ENCODE results near the gene EFCAB3.

EFCAB3 gene

DNA sequence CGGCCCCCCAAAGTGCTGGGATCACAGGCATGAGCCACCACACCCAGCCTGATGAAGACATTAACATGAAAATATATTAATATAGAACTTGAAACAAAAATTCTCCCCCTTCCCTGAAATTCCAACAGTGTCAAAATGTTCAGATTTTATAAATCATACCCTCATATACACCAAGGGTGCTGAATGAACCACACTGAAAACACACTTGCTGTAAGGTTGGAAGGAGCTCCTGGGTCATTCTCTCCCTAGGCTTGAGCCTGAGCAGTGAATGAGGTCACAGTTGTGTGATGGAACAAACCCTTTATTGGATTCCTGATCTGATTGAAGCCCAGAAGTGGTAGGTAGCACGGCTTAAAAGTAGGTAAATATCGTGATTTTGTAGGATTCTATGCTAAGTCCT lies at the start of gene EFCAB3:
Gene EFCAB3, plus strand, starts transcription at position 301 of the 400 bp plus-strand sequence. CDS start 2,427 bp downstream, outside the sequence.
- no peak for DNase-seq (ENCODE audit: low read depth, low spot score)
- Histone ChIP-seq H3K9me3 (ENCODE audit: insufficient read depth, low read length) (no peaks in the 10 kb centered on the region), H3K36me3 (ENCODE audit: insufficient read depth, insufficient read length, low read length) (no peaks in the 10 kb centered on the region), H3K4me1 (ENCODE audit: insufficient read depth, insufficient read length) (peaks cover 3% of the 10 kb centered on the region), H3K27me3 (ENCODE audit: insufficient read depth, insufficient read length) (no peaks in the 10 kb centered on the region), H3K9ac (ENCODE audit: insufficient read length, low read depth) (no peak within 1 kb of the TSS), H3K4me3 (ENCODE audit: insufficient read length, low read depth) (no peak within 1 kb of the TSS)
- TF ChIP-seq ZNF274 (IDR thresholded peaks at IDR 0.05; ENCODE audit: low read depth, low read length) (no peak), YY1 (IDR thresholded peaks at IDR 0.05; ENCODE audit: insufficient read depth, insufficient read length) (no peak)

GRCh38 chr17:62336527-62336926 lies 43.8 kb upstream of the EFCAB3 start:
- TF ChIP-seq YY1 (IDR thresholded peaks at IDR 0.05; ENCODE audit: insufficient read depth, insufficient read length), result no peak
- no peak for TF ChIP-seq ZNF274 (IDR thresholded peaks at IDR 0.05; ENCODE audit: low read depth, low read length)
- no peak for TF ChIP-seq SUZ12 (IDR thresholded peaks at IDR 0.05; ENCODE audit: extremely low read depth, insufficient read depth, insufficient read length)
- Histone ChIP-seq H3K9me3 (ENCODE audit: insufficient read depth, low read length) (peaks cover 20% of the 10 kb centered on the region), H3K36me3 (ENCODE audit: insufficient read depth, insufficient read length, low read length) (no peaks in the 10 kb centered on the region), H3K27me3 (ENCODE audit: insufficient read depth, insufficient read length) (no peaks in the 10 kb centered on the region), H3K4me3 (ENCODE audit: insufficient read length, low read depth) (no peak overlapping the region), H3K9ac (ENCODE audit: insufficient read length, low read depth) (no peak overlapping the region), H3K4me1 (ENCODE audit: insufficient read depth, insufficient read length) (no peaks in the 10 kb centered on the region)
- no peak for DNase-seq (ENCODE audit: low read depth, low spot score)

- Histone ChIP-seq H3K9me3 (ENCODE audit: insufficient read depth, low read length) (no peaks in the 10 kb centered on the region; the same call in 1 of the 2 replicates), H3K4me1 (ENCODE audit: insufficient read depth, insufficient read length) (no peaks in the 10 kb centered on the region), H3K36me3 (ENCODE audit: insufficient read depth, insufficient read length, low read length) (no peaks in the 10 kb centered on the region), H3K9ac (ENCODE audit: insufficient read length, low read depth) (no peak overlapping the region), H3K27me3 (ENCODE audit: insufficient read depth, insufficient read length) (no peaks in the 10 kb centered on the region), H3K4me3 (ENCODE audit: insufficient read length, low read depth) (no peak overlapping the region)
- DNase-seq (ENCODE audit: low read depth, low spot score), result no peak
- TF ChIP-seq ZNF274 (IDR thresholded peaks at IDR 0.05; ENCODE audit: low read depth, low read length) (no peak), SUZ12 (IDR thresholded peaks at IDR 0.05; ENCODE audit: extremely low read depth, insufficient read depth, insufficient read length) (no peak), YY1 (IDR thresholded peaks at IDR 0.05; ENCODE audit: insufficient read depth, insufficient read length) (no peak)
These were observed 36.5 kb upstream of the EFCAB3 start for GRCh38 chr17:62343764-62344270.

DNA sequence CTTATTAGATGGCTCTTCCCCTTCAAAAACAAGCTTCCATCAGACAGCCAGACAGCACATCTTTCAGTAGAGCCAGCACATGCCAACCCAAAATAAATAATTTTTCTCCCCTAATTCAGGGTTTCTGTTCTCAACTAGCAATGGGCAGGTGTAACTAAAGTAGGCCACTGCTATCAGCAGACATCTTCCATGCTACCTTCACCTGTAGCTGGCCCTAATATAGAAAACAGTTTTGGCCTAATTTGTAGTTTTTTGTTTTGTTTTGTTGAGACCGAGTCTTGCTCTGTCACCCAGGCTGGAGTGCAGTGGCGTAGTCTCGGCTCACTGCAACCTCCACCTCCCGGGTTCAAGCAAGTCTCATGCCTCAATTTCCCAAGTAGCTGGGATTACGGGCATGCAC lies 29.2 kb upstream of the EFCAB3 start:
- H3K9me3 ChIP-seq (ENCODE audit: insufficient read depth, low read length), result no peaks in the 10 kb centered on the region
- no peak for DNase-seq (ENCODE audit: low read depth, low spot score)
- H3K4me1 ChIP-seq (ENCODE audit: insufficient read depth, insufficient read length), result no peaks in the 10 kb centered on the region
- H3K27me3 ChIP-seq (ENCODE audit: insufficient read depth, insufficient read length), result no peaks in the 10 kb centered on the region
- no peak overlapping the region for H3K4me3 ChIP-seq (ENCODE audit: insufficient read length, low read depth)
- TF ChIP-seq ZNF274 (IDR thresholded peaks at IDR 0.05; ENCODE audit: low read depth, low read length), result no peak
- TF ChIP-seq SUZ12 (IDR thresholded peaks at IDR 0.05; ENCODE audit: extremely low read depth, insufficient read depth, insufficient read length), result no peak
- no peak for TF ChIP-seq YY1 (IDR thresholded peaks at IDR 0.05; ENCODE audit: insufficient read depth, insufficient read length)
- no peak overlapping the region for H3K9ac ChIP-seq (ENCODE audit: insufficient read length, low read depth)
- H3K36me3 ChIP-seq (ENCODE audit: insufficient read depth, insufficient read length, low read length), result no peaks in the 10 kb centered on the region

DNA sequence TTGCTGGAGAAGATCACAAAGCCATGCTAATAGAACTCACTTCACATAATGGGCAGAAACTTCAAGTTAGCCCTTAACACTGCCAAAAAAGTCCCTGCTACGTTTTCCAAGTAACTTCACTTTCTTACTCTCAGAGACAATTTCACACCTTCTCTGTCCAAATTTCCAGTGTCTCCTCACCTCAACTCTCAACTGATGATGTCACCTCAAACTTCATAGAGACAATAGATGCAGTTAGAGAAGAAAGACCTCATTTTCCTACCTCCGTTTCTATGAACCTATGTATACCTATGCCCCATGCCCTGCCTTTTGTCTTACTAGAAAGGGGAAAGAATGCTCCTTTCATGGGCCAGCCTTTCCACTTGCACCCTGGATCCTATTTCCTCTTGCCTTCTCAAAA lies 14.2 kb upstream of the EFCAB3 start:
- Histone ChIP-seq H3K36me3 (ENCODE audit: insufficient read depth, insufficient read length, low read length) (no peaks in the 10 kb centered on the region), H3K4me3 (ENCODE audit: insufficient read length, low read depth) (no peak overlapping the region), H3K9me3 (ENCODE audit: insufficient read depth, low read length) (no peaks in the 10 kb centered on the region), H3K27me3 (ENCODE audit: insufficient read depth, insufficient read length) (no peaks in the 10 kb centered on the region), H3K9ac (ENCODE audit: insufficient read length, low read depth) (no peak overlapping the region), H3K4me1 (ENCODE audit: insufficient read depth, insufficient read length) (no peaks in the 10 kb centered on the region)
- no peak for DNase-seq (ENCODE audit: low read depth, low spot score)
- no peak for TF ChIP-seq SUZ12 (IDR thresholded peaks at IDR 0.05; ENCODE audit: extremely low read depth, insufficient read depth, insufficient read length)
- TF ChIP-seq ZNF274 (IDR thresholded peaks at IDR 0.05; ENCODE audit: low read depth, low read length), result no peak
- no peak for TF ChIP-seq YY1 (IDR thresholded peaks at IDR 0.05; ENCODE audit: insufficient read depth, insufficient read length)

- DNase-seq (ENCODE audit: low read depth, low spot score), result no peak
- H3K27me3 ChIP-seq (ENCODE audit: insufficient read depth, insufficient read length), result no peaks in the 10 kb centered on the region
- TF ChIP-seq SUZ12 (IDR thresholded peaks at IDR 0.05; ENCODE audit: extremely low read depth, insufficient read depth, insufficient read length) (no peak), ZNF274 (IDR thresholded peaks at IDR 0.05; ENCODE audit: low read depth, low read length) (no peak), YY1 (IDR thresholded peaks at IDR 0.05; ENCODE audit: insufficient read depth, insufficient read length) (no peak)
- peaks cover 3% of the 10 kb centered on the region for H3K4me1 ChIP-seq (ENCODE audit: insufficient read depth, insufficient read length)
- H3K9me3 ChIP-seq (ENCODE audit: insufficient read depth, low read length), result no peaks in the 10 kb centered on the region
- no peak overlapping the region for H3K4me3 ChIP-seq (ENCODE audit: insufficient read length, low read depth)
- no peak overlapping the region for H3K9ac ChIP-seq (ENCODE audit: insufficient read length, low read depth)
- H3K36me3 ChIP-seq (ENCODE audit: insufficient read depth, insufficient read length, low read length), result no peaks in the 10 kb centered on the region
These were observed 1.2 kb downstream of the EFCAB3 start for GRCh38 chr17:62381561-62381960.

DNA sequence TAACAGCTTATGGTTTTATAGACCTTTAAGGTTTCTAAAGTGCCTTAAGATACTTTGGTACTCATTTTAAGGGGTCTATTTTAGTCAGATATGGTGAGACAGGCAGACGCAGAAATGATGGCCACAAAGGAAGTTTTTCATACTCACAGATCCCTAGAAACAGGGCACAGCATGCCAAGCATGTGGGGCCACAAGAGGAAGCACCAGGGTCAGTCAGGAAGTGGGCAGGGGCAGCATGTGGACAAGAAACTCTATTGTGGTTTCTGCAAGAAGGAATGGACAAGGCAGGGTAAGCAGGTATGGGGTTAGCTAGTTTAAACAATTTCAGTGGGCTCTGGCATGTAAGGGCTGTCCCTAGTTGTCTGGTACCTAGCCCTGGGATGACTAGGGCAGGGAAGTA lies 8.5 kb downstream of the EFCAB3 start:
- Histone ChIP-seq H3K9me3 (ENCODE audit: insufficient read depth, low read length) (no peaks in the 10 kb centered on the region), H3K27me3 (ENCODE audit: insufficient read depth, insufficient read length) (no peaks in the 10 kb centered on the region), H3K36me3 (ENCODE audit: insufficient read depth, insufficient read length, low read length) (no peaks in the 10 kb centered on the region), H3K4me3 (ENCODE audit: insufficient read length, low read depth) (no peak overlapping the region), H3K4me1 (ENCODE audit: insufficient read depth, insufficient read length) (no peaks in the 10 kb centered on the region), H3K9ac (ENCODE audit: insufficient read length, low read depth) (no peak overlapping the region)
- no peak for DNase-seq (ENCODE audit: low read depth, low spot score)
- TF ChIP-seq ZNF274 (IDR thresholded peaks at IDR 0.05; ENCODE audit: low read depth, low read length) (no peak), YY1 (IDR thresholded peaks at IDR 0.05; ENCODE audit: insufficient read depth, insufficient read length) (no peak), SUZ12 (IDR thresholded peaks at IDR 0.05; ENCODE audit: extremely low read depth, insufficient read depth, insufficient read length) (no peak)

Measured in NT2/D1 (cell line).